Central memory CD8-positive, alpha-beta T cell (primary cell): Measurements from ENCODE around the gene DAB2.

Experiments used
- ATAC-seq: fragments of 150-1000 bp; cut with Tn5 transposase; replicated peaks from 2 replicates; pipeline ENCODE4 v1.10.0; 2022; ENCODE audit warnings: mild to moderate bottlenecking, moderate FRiP score, moderate number of reproducible peaks; ENCODE audit not compliant: poor library complexity, severe bottlenecking; ENCODE audit errors: extremely low read depth
- DNase-seq, 2 donors: peaks; one replicate each; pipeline ENCODE4 v3.0.0; 2021; ENCODE audit warnings: low spot score in 2 of 2
- H3K27ac Mint-ChIP-seq: one replicate; pipeline ENCODE4 v1.8.0; 2022; ENCODE audit warnings: low read depth, mild to moderate bottlenecking, moderate library complexity, mixed read lengths
- H3K27me3 Mint-ChIP-seq: one replicate; pipeline ENCODE4 v1.8.0; 2022; ENCODE audit warnings: mixed read lengths
- H3K36me3 Mint-ChIP-seq: one replicate; pipeline ENCODE4 v1.8.0; 2022; ENCODE audit warnings: mild to moderate bottlenecking, moderate library complexity, mixed read lengths; ENCODE audit not compliant: insufficient read depth
- H3K4me1 Mint-ChIP-seq: one replicate; pipeline ENCODE4 v1.8.0; 2022; ENCODE audit warnings: mixed read lengths
- H3K4me3 Mint-ChIP-seq: one replicate; pipeline ENCODE4 v1.8.0; 2022; ENCODE audit warnings: mild to moderate bottlenecking, moderate library complexity, mixed read lengths
- H3K9me3 Mint-ChIP-seq: one replicate; pipeline ENCODE4 v1.8.0; 2022; ENCODE audit warnings: mixed read lengths

Gene DAB2

DNA sequence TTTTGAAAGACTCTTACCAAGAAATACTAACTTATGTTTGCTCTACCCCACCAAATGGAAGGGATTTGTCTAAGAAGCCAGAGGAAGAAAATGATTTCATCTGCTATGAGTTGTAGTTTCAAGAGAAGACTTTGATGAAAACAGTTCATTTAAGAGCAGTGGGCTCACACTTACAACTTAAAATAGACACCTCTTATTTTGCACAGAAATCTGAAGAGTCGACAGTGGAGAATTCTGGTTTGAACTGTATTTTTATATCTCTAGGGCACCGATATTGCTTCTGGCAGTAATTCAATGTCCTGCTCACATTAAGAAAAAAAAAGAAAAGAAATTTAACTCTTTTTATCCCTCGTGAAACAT lies 1.9 kb upstream of the DAB2 start:
- H3K4me1 Mint-ChIP-seq = peaks cover 6% of the 10 kb centered on the region
- ATAC-seq (no peak), DNase-seq (no peak)
- H3K27ac Mint-ChIP-seq = no peak overlapping the region
- H3K36me3 Mint-ChIP-seq = no peaks in the 10 kb centered on the region
- no peaks in the 10 kb centered on the region for H3K9me3 Mint-ChIP-seq
- no peak overlapping the region for H3K4me3 Mint-ChIP-seq
- peaks cover 50% of the 10 kb centered on the region for H3K27me3 Mint-ChIP-seq

DNA sequence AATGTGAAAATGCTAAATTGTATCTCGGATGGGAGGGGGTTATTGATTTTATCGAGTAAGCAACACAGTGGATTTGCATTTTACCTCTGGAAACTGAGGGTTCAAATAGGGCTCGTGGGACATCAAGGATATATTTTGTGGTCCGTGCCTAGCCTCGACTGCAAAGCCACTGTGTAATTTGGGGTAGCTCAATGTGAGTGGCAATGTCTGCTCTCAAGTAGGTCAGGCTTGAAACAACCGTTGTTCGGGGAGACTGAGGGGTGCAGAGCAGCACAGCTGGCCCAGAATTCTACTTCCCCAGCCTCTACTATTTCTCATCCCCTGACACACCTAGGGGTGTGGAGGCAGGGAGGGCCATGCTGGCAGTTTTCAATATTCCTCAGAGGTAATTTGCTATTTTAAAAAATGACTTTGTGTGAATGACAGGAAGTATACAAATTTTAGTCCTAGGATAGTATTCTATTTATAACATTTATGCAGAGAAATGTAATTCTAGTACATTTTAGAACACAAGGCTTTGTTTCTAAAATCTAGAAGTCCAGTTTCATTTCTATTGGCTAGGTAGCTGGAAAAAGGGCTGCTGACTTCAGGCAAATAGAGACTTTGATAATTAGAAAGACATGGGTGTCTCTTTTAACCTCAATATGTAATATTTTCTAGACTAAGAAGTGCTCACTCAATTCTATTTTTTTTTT lies 1.4 kb upstream of the DAB2 start:
- H3K4me3 Mint-ChIP-seq = no peak overlapping the region
- peaks cover 6% of the 10 kb centered on the region for H3K4me1 Mint-ChIP-seq
- no peak overlapping the region for H3K27ac Mint-ChIP-seq
- ATAC-seq = no peak
- H3K27me3 Mint-ChIP-seq = peaks cover 50% of the 10 kb centered on the region
- no peaks in the 10 kb centered on the region for H3K36me3 Mint-ChIP-seq
- DNase-seq = no peak
- no peaks in the 10 kb centered on the region for H3K9me3 Mint-ChIP-seq

DNA sequence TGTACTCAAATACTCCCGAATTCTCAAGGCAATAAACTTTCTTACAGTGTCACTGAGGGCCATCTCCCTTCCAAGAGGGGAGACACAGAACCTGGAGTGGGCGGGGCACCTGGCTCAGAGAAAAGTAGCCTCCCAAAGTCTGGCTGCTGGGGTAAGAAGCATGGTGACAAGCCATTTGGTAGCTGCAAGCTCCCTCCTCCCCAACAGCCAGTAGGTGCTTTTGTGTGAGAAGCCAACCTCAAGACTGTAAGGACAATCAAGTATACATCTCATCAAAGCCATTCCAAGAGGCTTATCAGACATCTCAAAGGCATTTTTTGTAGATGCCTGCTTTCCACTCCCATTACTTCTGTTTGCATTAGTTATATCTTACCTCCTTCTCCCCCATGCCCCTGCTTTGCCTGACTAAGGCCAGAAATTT lies 1.4 kb downstream of the DAB2 start:
- no peak for DNase-seq
- H3K36me3 Mint-ChIP-seq = no peaks in the 10 kb centered on the region
- H3K4me1 Mint-ChIP-seq = peaks cover 6% of the 10 kb centered on the region
- H3K9me3 Mint-ChIP-seq = no peaks in the 10 kb centered on the region
- no peak overlapping the region for H3K4me3 Mint-ChIP-seq
- ATAC-seq = no peak
- peaks cover 39% of the 10 kb centered on the region for H3K27me3 Mint-ChIP-seq
- H3K27ac Mint-ChIP-seq = no peak overlapping the region

DNA sequence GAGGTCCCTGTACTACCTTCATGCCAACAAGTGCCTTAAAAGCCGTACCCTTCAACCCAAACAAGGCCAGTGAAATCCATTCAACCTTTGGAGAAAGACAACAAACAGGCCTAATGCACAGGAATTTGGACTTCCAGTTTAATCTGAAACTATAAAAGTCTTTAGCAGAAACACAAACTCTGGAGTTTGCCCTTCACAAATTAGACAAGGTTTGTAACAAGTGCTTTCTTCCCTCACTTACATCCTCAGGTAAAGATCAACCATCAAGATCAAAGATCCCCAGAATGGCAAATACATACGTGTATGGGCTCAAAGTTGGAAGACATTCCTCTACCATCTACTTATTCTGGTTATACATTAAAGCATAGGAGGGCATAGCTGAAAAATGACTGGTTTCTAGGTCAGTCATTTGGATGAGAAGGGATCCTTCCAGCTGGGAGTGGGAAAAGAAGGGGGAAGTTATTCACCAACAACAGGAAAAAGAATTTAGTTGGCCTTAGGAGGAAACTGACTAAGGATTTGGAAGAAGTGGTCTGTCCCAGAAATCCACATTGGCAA lies 2.0 kb downstream of the DAB2 start:
- peaks cover 34% of the 10 kb centered on the region for H3K27me3 Mint-ChIP-seq
- no peak overlapping the region for H3K27ac Mint-ChIP-seq
- H3K9me3 Mint-ChIP-seq = no peaks in the 10 kb centered on the region
- DNase-seq (no peak), ATAC-seq (no peak)
- no peaks in the 10 kb centered on the region for H3K36me3 Mint-ChIP-seq
- H3K4me1 Mint-ChIP-seq = peaks cover 6% of the 10 kb centered on the region
- H3K4me3 Mint-ChIP-seq = no peak overlapping the region

GRCh38 chr5:39422036-39422606 lies 2.7 kb downstream of the DAB2 start:
- H3K4me3 Mint-ChIP-seq = no peak overlapping the region
- DNase-seq (no peak), ATAC-seq (no peak)
- H3K36me3 Mint-ChIP-seq = no peaks in the 10 kb centered on the region
- H3K4me1 Mint-ChIP-seq = peaks cover 6% of the 10 kb centered on the region
- no peak overlapping the region for H3K27ac Mint-ChIP-seq
- H3K9me3 Mint-ChIP-seq = no peaks in the 10 kb centered on the region
- H3K27me3 Mint-ChIP-seq = peaks cover 27% of the 10 kb centered on the region

DNA sequence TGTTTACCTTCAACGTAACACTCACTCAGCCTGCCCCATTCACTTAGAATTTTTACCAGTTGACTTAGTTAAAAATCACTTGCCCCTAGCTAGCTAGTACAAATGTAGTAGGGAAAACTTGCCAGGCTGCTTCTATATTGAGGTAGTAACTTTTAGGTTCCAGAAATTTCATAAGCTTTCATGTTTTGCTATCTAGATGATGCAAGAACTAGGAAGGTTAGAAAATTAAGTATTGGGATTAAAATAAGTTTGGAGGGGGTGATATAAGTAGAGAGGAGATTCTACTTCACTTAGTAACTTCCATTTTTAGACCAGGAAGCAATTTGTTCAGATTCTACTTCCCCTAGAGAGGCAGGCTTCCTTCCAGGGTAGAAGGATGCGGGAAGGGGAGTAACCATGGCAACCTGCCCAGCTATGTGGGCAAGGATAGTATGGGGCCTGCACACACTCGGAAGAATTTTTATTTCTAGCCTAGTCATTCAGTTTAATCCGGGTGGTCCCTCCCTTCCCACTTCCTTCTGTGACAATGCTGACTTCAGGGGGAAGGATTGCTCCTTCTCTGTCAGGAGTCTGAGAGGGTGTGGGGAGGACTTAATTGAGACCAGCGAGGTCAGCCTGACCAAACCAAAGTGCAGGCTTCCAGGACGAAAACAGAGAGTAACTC lies 4.2 kb downstream of the DAB2 start:
- Mint-ChIP-seq H3K4me1 (peaks cover 6% of the 10 kb centered on the region), H3K4me3 (no peak overlapping the region), H3K36me3 (no peaks in the 10 kb centered on the region), H3K27me3 (peaks cover 12% of the 10 kb centered on the region), H3K27ac (no peak overlapping the region), H3K9me3 (no peaks in the 10 kb centered on the region)
- ATAC-seq = no peak
- DNase-seq = no peak

DNA sequence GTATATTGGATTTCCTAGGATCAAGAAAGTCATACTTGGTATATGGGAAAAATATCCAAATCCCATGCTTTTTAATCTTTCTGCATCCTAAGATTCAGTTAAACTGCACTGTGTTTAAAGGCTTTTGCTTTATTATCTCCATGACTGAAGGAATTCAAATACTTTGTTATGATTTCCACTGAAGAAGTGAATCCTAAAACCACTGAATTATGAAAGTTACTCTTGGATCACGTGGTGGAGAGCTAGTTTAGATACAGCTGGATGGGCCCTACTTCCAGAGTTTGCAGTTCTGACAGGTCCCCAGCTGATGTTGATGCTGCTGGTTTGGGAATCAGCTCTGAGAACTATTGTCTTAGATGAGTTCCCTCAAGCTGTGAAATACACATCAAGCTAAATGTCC lies 5.0 kb downstream of the DAB2 start:
- no peak for ATAC-seq
- H3K9me3 Mint-ChIP-seq = no peaks in the 10 kb centered on the region
- H3K4me1 Mint-ChIP-seq = peaks cover 2% of the 10 kb centered on the region
- no peaks in the 10 kb centered on the region for H3K36me3 Mint-ChIP-seq
- no peak for DNase-seq
- no peak overlapping the region for H3K27ac Mint-ChIP-seq
- H3K4me3 Mint-ChIP-seq = no peak overlapping the region
- peaks cover 3% of the 10 kb centered on the region for H3K27me3 Mint-ChIP-seq

DNA sequence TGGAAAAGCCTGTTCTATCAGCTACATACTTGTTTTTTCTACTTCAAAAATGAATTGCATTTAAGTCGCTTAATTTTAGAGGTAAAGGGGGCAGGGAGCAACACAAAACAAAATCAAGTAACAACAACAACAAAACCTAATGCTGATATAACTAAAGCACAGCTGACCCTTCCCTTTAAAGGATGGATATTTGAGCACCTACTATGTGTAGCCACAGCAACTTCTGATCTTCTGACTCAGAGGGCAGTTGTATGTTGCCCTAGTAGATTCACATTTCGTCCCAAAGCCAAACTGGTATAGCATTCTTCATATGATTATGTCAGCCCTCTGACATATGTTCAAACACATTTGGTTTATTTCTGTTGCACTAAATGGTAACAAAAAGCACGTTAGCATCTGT lies 6.8 kb downstream of the DAB2 start:
- H3K36me3 Mint-ChIP-seq = no peaks in the 10 kb centered on the region
- no peak overlapping the region for H3K4me3 Mint-ChIP-seq

DNA sequence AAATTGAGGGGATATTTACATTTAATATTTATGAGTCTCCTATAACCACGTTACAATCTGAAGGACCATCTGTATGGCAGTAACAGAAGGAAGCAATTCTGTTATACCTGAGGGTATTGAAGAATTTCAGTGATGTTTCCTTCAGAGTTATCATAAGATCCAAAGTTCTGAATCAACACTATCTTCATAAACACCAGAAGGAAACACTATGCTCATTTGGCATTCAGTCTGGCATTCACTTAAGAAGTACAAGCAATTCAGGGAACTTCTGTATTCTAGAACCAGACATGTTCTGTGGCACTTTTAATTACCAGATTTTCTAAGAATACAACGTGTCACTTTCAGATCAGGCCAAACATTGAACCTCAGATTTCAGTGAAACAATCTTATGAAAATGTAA lies 9.6 kb downstream of the DAB2 start:
- H3K27ac Mint-ChIP-seq = no peak overlapping the region
- H3K9me3 Mint-ChIP-seq = no peaks in the 10 kb centered on the region
- no peaks in the 10 kb centered on the region for H3K36me3 Mint-ChIP-seq
- H3K4me1 Mint-ChIP-seq = no peaks in the 10 kb centered on the region
- no peak overlapping the region for H3K4me3 Mint-ChIP-seq
- H3K27me3 Mint-ChIP-seq = no peaks in the 10 kb centered on the region
- DNase-seq = no peak
- no peak for ATAC-seq

More for the DNA sequence above, 6.8 kb downstream of the DAB2 start:
- ATAC-seq (no peak), DNase-seq (no peak)
- H3K27ac Mint-ChIP-seq = no peak overlapping the region
- H3K4me1 Mint-ChIP-seq = no peaks in the 10 kb centered on the region
- H3K27me3 Mint-ChIP-seq = no peaks in the 10 kb centered on the region
- H3K9me3 Mint-ChIP-seq = no peaks in the 10 kb centered on the region

- no peak overlapping the region for H3K4me3 Mint-ChIP-seq
- ATAC-seq = no peak
- no peak overlapping the region for H3K27ac Mint-ChIP-seq
- no peaks in the 10 kb centered on the region for H3K9me3 Mint-ChIP-seq
- H3K27me3 Mint-ChIP-seq = no peaks in the 10 kb centered on the region
- H3K36me3 Mint-ChIP-seq = no peaks in the 10 kb centered on the region
- H3K4me1 Mint-ChIP-seq = no peaks in the 10 kb centered on the region
- DNase-seq = no peak
Observed at GRCh38 chr5:39414426-39414825, 10.4 kb downstream of the DAB2 start.

- DNase-seq = no peak
- Mint-ChIP-seq H3K27me3 (peaks cover under 1% of the 10 kb centered on the region), H3K9me3 (no peaks in the 10 kb centered on the region), H3K36me3 (no peaks in the 10 kb centered on the region), H3K27ac (no peak overlapping the region), H3K4me1 (no peaks in the 10 kb centered on the region), H3K4me3 (no peak overlapping the region)
- ATAC-seq = no peak
Observed at GRCh38 chr5:39413771-39414170, 11.0 kb downstream of the DAB2 start.

- Mint-ChIP-seq H3K9me3 (no peaks in the 10 kb centered on the region), H3K4me3 (no peak overlapping the region), H3K27me3 (peaks cover 10% of the 10 kb centered on the region), H3K4me1 (no peaks in the 10 kb centered on the region), H3K36me3 (no peaks in the 10 kb centered on the region), H3K27ac (no peak overlapping the region)
- DNase-seq (no peak), ATAC-seq (no peak)
Observed at GRCh38 chr5:39412721-39413394, 11.9 kb downstream of the DAB2 start.
